Calu3 (cell line): Measurements from ENCODE around the gene TMC1. TPM values are rescaled to one million over a fixed set of nuclear protein-coding genes. Genes with fewer than 3 reads are reported as not detected.
A peak's percentile ranks its signal among the peaks of the same experiment; 100 is the strongest.
"Not testable (repeated sequence)": the region's sequence is repeated elsewhere in the genome, so short reads cannot be mapped to it uniquely, and the experiment has no call there.

ENCODE experiments used
- Bru-seq: library from RNA; stranded (reverse); fragments of 400-500 nt; gene quantifications from one replicate; lab custom pipeline; 2021; lab: Mats Ljungman, UMichigan
- BruChase-seq, 2 experiments: library from RNA; stranded (reverse); fragments of 400-500 nt; gene quantifications; one replicate each; lab custom pipeline; 2021; lab: Mats Ljungman, UMichigan
- BruUV-seq: library from RNA; stranded (reverse); fragments of 400-500 nt; replicated peaks from 2 replicates; lab custom pipeline; 2021; lab: Mats Ljungman, UMichigan
- CTCF ChIA-PET: fragments of 300-600 bp; sonication (Branson Sonifier 250); formaldehyde crosslinking; loops from one replicate; lab custom pipeline; 2022; ENCODE audit warnings: antibody characterized with exemption; lab: Charles Lee
- DNase-seq: peaks from one replicate; pipeline ENCODE4 v3.0.0; 2022
- H3K27ac Mint-ChIP-seq: one replicate; pipeline ENCODE4 v1.8.0; 2022; ENCODE audit warnings: mixed read lengths; ENCODE audit not compliant: unreplicated experiment
- H3K27me3 Mint-ChIP-seq: one replicate; pipeline ENCODE4 v1.8.0; 2022; ENCODE audit warnings: mixed read lengths; ENCODE audit not compliant: unreplicated experiment
- H3K36me3 Mint-ChIP-seq: one replicate; pipeline ENCODE4 v1.8.0; 2022; ENCODE audit warnings: mild to moderate bottlenecking, moderate library complexity, mixed read lengths; ENCODE audit not compliant: insufficient read depth, unreplicated experiment
- H3K4me1 Mint-ChIP-seq: one replicate; pipeline ENCODE4 v1.8.0; 2022; ENCODE audit warnings: mild to moderate bottlenecking, low read depth, mixed read lengths; ENCODE audit not compliant: unreplicated experiment
- H3K4me3 Mint-ChIP-seq: one replicate; pipeline ENCODE4 v1.8.0; 2022; ENCODE audit warnings: mild to moderate bottlenecking, low read depth, moderate library complexity, mixed read lengths; ENCODE audit not compliant: unreplicated experiment
- H3K9me3 Mint-ChIP-seq: one replicate; pipeline ENCODE4 v1.8.0; 2022; ENCODE audit warnings: low read depth, mixed read lengths; ENCODE audit not compliant: unreplicated experiment
- CTCF ChIP-seq: fragments of 200-600 bp; IDR thresholded peaks from one replicate; pipeline ENCODE4 v1.8.0; 2022; ENCODE audit warnings: antibody characterized with exemption; ENCODE audit not compliant: unreplicated experiment
- intact Hi-C: fragments of 100-400 bp; cut with micrococcal nuclease; formaldehyde crosslinking; loops from one replicate; pipeline ENCODE4 v1.10.0; 2022; ENCODE audit not compliant: unreplicated experiment
- long read RNA-seq: library from polyadenylated mRNA; stranded (forward); transcript quantifications from one replicate; pipeline ENCODE4 v2.0.0, GENCODE V29; 2022
- total RNA-seq: library from RNA; stranded (reverse); gene quantifications from 2 replicates; pipeline ENCODE4 v1.2.3, GENCODE V29; 2022

Gene TMC1
- total RNA-seq (not detected in 2 replicates), Bru-seq, nascent RNA (percentile 14 among the genes with signal in this experiment), BruChase-seq, experiment 1, labeled RNA remaining after a 6-hour chase (percentile 10 among the genes with signal in this experiment), BruChase-seq, experiment 2, labeled RNA remaining after a 2-hour chase (percentile 9 among the genes with signal in this experiment)
- long read RNA-seq, result 0 reads

DNA sequence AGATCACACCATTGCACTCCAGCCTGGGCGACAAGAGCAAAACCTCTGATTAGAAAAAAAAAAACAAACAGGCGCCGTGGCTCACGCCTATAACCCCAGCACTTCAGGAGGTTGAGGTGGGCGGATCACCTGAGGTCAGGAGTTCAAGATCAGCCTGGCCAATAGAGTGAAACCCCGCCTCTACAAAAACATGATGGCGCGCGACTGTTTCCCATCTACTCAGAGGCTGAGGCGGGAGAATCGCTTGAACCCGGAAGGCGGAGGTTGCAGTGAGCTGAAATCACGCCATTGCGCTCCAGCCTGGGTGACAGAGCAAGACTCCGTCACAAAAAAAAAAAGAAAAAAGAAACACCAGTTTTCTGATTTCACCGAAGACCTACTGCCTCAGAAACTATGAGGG, at the start of gene TMC1:
Gene TMC1, plus strand, starts transcription at position 193 of the 400 bp plus-strand sequence. CDS start 127,041 bp downstream, outside the sequence.
- peak within 1 kb of the TSS; percentile 50 for H3K27ac Mint-ChIP-seq
- intact Hi-C loops, result loop anchor here (10.0 kb wide), 1 partner anchor 77 kb away; no protein-coding TSS in a partner anchor
- H3K4me3 Mint-ChIP-seq, H3K9me3 Mint-ChIP-seq, H3K36me3 Mint-ChIP-seq, CTCF ChIA-PET, DNase-seq, H3K4me1 Mint-ChIP-seq, BruUV-seq, H3K27me3 Mint-ChIP-seq: not testable (repeated sequence)

GRCh38 chr9:72473474-72474261, 47.7 kb upstream of the TMC1 start:
- BruUV-seq, result no TSS peak
- CTCF ChIA-PET, result no interaction called here
- peaks cover 5% of the 10 kb centered on the region for H3K36me3 Mint-ChIP-seq
- intact Hi-C loops, result loop anchor here (10.0 kb wide), 3 partner anchors 69 to 179 kb away; no protein-coding TSS in a partner anchor
- H3K4me1 Mint-ChIP-seq, result peaks cover 26% of the 10 kb centered on the region
- no peak overlapping the region for H3K4me3 Mint-ChIP-seq
- no peak for DNase-seq
- TF ChIP-seq CTCF, result no peak
- no peaks in the 10 kb centered on the region for H3K9me3 Mint-ChIP-seq
- no peaks in the 10 kb centered on the region for H3K27me3 Mint-ChIP-seq
- peak overlapping the region; percentile 80 for H3K27ac Mint-ChIP-seq

- DNase-seq, result no peak
- no peaks in the 10 kb centered on the region for H3K27me3 Mint-ChIP-seq
- no peaks in the 10 kb centered on the region for H3K9me3 Mint-ChIP-seq
- no TSS peak for BruUV-seq
- no peak for TF ChIP-seq CTCF
- peaks cover 26% of the 10 kb centered on the region for H3K4me1 Mint-ChIP-seq
- intact Hi-C loops, result loop anchor here (5.0 to 10.0 kb wide), 6 partner anchors 32 to 180 kb away; no protein-coding TSS in a partner anchor
- peaks cover 5% of the 10 kb centered on the region for H3K36me3 Mint-ChIP-seq
- H3K4me3 Mint-ChIP-seq, result no peak overlapping the region
- CTCF ChIA-PET, result no interaction called here
- H3K27ac Mint-ChIP-seq, result no peak overlapping the region
Measured at GRCh38 chr9:72474676-72475075, 46.7 kb upstream of the TMC1 start.

- TF ChIP-seq CTCF, result no peak
- no TSS peak for BruUV-seq
- no peak for DNase-seq
- Mint-ChIP-seq H3K27me3 (no peaks in the 10 kb centered on the region), H3K4me3 (no peak overlapping the region), H3K4me1 (peaks cover 26% of the 10 kb centered on the region), H3K27ac (no peak overlapping the region), H3K36me3 (peaks cover 5% of the 10 kb centered on the region), H3K9me3 (no peaks in the 10 kb centered on the region)
- intact Hi-C loops, result loop anchor here (5.0 to 10.0 kb wide), 6 partner anchors 34 to 181 kb away; no protein-coding TSS in a partner anchor
- CTCF ChIA-PET, result interaction anchor here (1.1 kb wide), 1 partner anchor 171 kb away, joined by 3 read pairs; no protein-coding TSS in a partner anchor
Measured at GRCh38 chr9:72476100-72476499, 45.3 kb upstream of the TMC1 start.
